ENCODE measurements around the gene TAS2R41.

- TF ChIP-seq CTCF (IDR thresholded peaks at IDR 0.05) (no peak), POLR2A (IDR thresholded peaks at IDR 0.05) (no peak)
These were observed 14.1 kb upstream of the TAS2R41 start for GRCh38 chr7:143463556-143463955.

Measured in heart left ventricle (tissue), 13 donors.